Measurements from ENCODE around the gene LCN1.

The LCN1 gene

DNA sequence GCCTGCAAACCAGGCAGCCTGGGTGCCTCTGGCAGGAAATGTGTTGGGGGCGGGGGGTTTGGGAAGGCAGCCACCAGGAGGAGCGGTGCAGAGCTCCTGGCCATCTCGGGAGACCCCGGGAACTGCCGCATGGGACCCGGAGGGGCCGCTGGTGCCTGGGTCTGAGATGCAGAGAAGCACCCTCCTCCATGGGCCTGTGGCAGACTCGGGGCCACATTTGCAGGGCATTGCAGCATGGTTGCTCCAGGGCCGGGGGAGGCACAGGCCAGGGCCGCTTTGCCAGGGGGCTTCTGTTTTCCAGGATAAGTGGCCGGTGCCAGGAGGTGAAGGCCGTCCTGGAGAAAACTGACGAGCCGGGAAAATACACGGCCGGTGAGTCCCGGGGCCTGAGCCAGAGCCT is 1.7 kb downstream of the LCN1 start:
- Histone ChIP-seq H2AFZ (ENCODE audit: low read depth, low read length, severe bottlenecking) (no peak overlapping the region), H3K9ac (ENCODE audit: low read length) (no peak overlapping the region), H3K4me2 (ENCODE audit: low read depth, low read length, poor library complexity, severe bottlenecking) (no peak overlapping the region), H3K9me3 (ENCODE audit: insufficient read depth, low read length) (no peaks in the 10 kb centered on the region), H3K36me3 (ENCODE audit: low read length) (no peaks in the 10 kb centered on the region), H4K20me1 (ENCODE audit: low read depth, low read length) (no peaks in the 10 kb centered on the region), H3K79me2 (ENCODE audit: insufficient read depth, low read length) (no peaks in the 10 kb centered on the region), H3K9me2 (replicated peaks; ENCODE audit: insufficient read depth, low read length) (no peaks in the 10 kb centered on the region), H3F3A (ENCODE audit: insufficient read depth) (no peaks in the 10 kb centered on the region), H3K27me3 (ENCODE audit: low read length) (no peaks in the 10 kb centered on the region), H3K27ac (ENCODE audit: low read depth, low read length) (no peak overlapping the region), H3K4me3 (ENCODE audit: insufficient read depth, low read length, poor library complexity, severe bottlenecking) (no peak overlapping the region)
- TF ChIP-seq EZH2phosphoT487 (conservative IDR thresholded peaks at IDR 0.05; ENCODE audit: low read length), result no peak
- TF ChIP-seq, protein P1, sequence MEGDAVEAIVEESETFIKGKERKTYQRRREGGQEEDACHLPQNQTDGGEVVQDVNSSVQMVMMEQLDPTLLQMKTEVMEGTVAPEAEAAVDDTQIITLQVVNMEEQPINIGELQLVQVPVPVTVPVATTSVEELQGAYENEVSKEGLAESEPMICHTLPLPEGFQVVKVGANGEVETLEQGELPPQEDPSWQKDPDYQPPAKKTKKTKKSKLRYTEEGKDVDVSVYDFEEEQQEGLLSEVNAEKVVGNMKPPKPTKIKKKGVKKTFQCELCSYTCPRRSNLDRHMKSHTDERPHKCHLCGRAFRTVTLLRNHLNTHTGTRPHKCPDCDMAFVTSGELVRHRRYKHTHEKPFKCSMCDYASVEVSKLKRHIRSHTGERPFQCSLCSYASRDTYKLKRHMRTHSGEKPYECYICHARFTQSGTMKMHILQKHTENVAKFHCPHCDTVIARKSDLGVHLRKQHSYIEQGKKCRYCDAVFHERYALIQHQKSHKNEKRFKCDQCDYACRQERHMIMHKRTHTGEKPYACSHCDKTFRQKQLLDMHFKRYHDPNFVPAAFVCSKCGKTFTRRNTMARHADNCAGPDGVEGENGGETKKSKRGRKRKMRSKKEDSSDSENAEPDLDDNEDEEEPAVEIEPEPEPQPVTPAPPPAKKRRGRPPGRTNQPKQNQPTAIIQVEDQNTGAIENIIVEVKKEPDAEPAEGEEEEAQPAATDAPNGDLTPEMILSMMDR (IDR thresholded peaks at IDR 0.05; ENCODE audit: insufficient read depth, low read length, poor library complexity, severe bottlenecking), result no peak

DNA sequence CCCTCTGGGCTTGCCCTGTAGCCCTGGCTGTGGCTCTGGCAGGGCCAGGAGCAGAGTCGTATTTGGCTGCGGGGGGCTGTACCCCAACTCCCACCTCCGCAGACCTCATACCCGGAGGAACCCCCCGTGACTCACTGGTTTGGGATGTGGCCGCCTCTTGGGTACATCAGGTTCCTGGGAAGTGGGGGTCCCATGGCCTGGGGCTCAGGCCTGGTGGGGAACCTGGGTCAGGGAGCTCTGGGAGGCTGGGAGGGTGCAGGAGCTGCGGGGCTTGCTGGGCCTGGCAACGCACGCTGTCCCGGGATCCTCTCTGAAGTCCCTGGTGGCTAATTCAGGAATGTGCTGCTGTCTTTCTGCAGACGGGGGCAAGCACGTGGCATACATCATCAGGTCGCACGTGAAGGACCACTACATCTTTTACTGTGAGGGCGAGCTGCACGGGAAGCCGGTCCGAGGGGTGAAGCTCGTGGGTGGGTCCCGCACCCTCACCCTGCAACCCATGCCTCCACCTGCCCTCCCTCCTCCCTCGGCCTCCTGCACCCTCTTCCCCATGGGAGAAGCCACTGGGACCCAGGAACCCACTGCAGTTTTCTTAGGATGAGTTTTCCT is 2.4 kb downstream of the LCN1 start:
- H3K36me3 ChIP-seq (ENCODE audit: low read length), result no peaks in the 10 kb centered on the region
- H3K9ac ChIP-seq (ENCODE audit: low read length), result no peak overlapping the region
- H4K20me1 ChIP-seq (ENCODE audit: low read depth, low read length), result no peaks in the 10 kb centered on the region
- no peak overlapping the region for H3K4me3 ChIP-seq (ENCODE audit: insufficient read depth, low read length, poor library complexity, severe bottlenecking)
- no peaks in the 10 kb centered on the region; the same call in 1 of the 2 replicates for H3K27me3 ChIP-seq (ENCODE audit: low read length)
- no peaks in the 10 kb centered on the region for H3F3A ChIP-seq (ENCODE audit: insufficient read depth)
- H3K9me2 ChIP-seq (replicated peaks; ENCODE audit: insufficient read depth, low read length), result no peaks in the 10 kb centered on the region
- no peak overlapping the region for H3K4me2 ChIP-seq (ENCODE audit: low read depth, low read length, poor library complexity, severe bottlenecking)
- no peaks in the 10 kb centered on the region for H3K9me3 ChIP-seq (ENCODE audit: insufficient read depth, low read length)
- TF ChIP-seq EZH2phosphoT487 (conservative IDR thresholded peaks at IDR 0.05; ENCODE audit: low read length), result no peak
- TF ChIP-seq, protein P1 (IDR thresholded peaks at IDR 0.05; ENCODE audit: insufficient read depth, low read length, poor library complexity, severe bottlenecking), result no peak
- H3K27ac ChIP-seq (ENCODE audit: low read depth, low read length), result no peak overlapping the region
- H3K79me2 ChIP-seq (ENCODE audit: insufficient read depth, low read length), result no peaks in the 10 kb centered on the region
- H2AFZ ChIP-seq (ENCODE audit: low read depth, low read length, severe bottlenecking), result no peak overlapping the region

DNA sequence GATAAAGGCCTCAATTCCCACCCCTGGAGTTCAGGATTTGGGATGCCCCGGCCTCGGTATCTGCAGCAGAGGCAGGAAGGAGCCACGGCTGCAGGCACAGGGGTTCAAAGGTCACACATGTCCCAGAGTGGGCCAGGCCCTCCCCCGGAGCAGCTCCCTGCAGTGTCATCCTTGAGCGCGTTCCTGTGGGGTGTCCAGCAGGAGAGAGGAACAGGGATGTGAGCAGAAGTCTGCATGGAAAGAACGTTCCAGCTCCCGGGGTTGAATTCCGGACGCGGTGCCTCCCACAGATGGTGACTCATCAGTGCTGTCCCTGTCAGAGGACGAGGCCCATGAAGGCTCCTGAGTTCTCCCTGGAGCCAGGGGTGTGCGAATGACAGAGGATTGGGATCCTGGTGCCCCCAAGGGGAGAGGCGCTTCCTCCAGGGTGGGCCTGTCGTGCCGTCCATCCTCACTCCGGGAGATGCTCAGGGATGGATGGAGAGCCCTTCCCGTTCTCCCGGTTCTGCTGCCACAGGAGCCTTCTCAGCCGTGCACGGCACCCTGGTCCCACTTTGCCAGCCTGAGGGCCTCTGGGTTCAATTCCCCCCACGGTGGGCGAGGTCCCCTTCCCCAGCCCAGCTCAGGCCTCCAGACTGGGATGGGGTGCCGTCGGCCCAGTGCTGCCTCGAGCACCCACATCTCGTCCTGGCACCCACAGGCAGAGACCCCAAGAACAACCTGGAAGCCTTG is 3.1 kb downstream of the LCN1 start:
- no peak overlapping the region for H2AFZ ChIP-seq (ENCODE audit: low read depth, low read length, severe bottlenecking)
- no peak overlapping the region for H3K9ac ChIP-seq (ENCODE audit: low read length)
- H3K9me3 ChIP-seq (ENCODE audit: insufficient read depth, low read length), result no peaks in the 10 kb centered on the region
- no peak overlapping the region for H3K27ac ChIP-seq (ENCODE audit: low read depth, low read length)
- no peaks in the 10 kb centered on the region for H3F3A ChIP-seq (ENCODE audit: insufficient read depth)
- H3K27me3 ChIP-seq (ENCODE audit: low read length), result no peaks in the 10 kb centered on the region; the same call in 1 of the 2 replicates
- H3K4me2 ChIP-seq (ENCODE audit: low read depth, low read length, poor library complexity, severe bottlenecking), result no peak overlapping the region
- H3K36me3 ChIP-seq (ENCODE audit: low read length), result no peaks in the 10 kb centered on the region
- no peak overlapping the region for H3K4me3 ChIP-seq (ENCODE audit: insufficient read depth, low read length, poor library complexity, severe bottlenecking)
- TF ChIP-seq EZH2phosphoT487 (conservative IDR thresholded peaks at IDR 0.05; ENCODE audit: low read length), result no peak
- TF ChIP-seq, protein P1 (IDR thresholded peaks at IDR 0.05; ENCODE audit: insufficient read depth, low read length, poor library complexity, severe bottlenecking), result no peak
- no peaks in the 10 kb centered on the region for H3K79me2 ChIP-seq (ENCODE audit: insufficient read depth, low read length)
- H4K20me1 ChIP-seq (ENCODE audit: low read depth, low read length), result no peaks in the 10 kb centered on the region
- H3K9me2 ChIP-seq (replicated peaks; ENCODE audit: insufficient read depth, low read length), result no peaks in the 10 kb centered on the region

All from SU-DHL-6 (cell line).